HK-2 (cell line): ENCODE measurements around the gene TTYH1.

Source experiments
- DNase-seq: peaks from one replicate; pipeline ENCODE4 v3.0.0-alpha.2; 2018; ENCODE audit not compliant: unreplicated experiment

Gene TTYH1

GRCh38 chr19:54478677-54479266 is 63.5 kb downstream of the TTYH1 start:
- DNase-seq = no peak

- DNase-seq = no peak
Observed at GRCh38 chr19:54480051-54480450, 64.8 kb downstream of the TTYH1 start.

GRCh38 chr19:54481326-54481930 is 66.2 kb downstream of the TTYH1 start:
- no peak for DNase-seq

- DNase-seq = no peak
Observed at GRCh38 chr19:54482889-54483288, 67.6 kb downstream of the TTYH1 start.

- DNase-seq = no peak
Observed at GRCh38 chr19:54484451-54484850, 69.2 kb downstream of the TTYH1 start.

GRCh38 chr19:54485851-54486250 is 70.6 kb downstream of the TTYH1 start:
- no peak for DNase-seq
